Measurements from ENCODE around the gene TMEFF2. TPM values are rescaled to one million over a fixed set of nuclear protein-coding genes. Genes with fewer than 3 reads are reported as not detected.

TMEFF2 gene
- total RNA-seq, 5 donors from 2014 or later (not counting 1 experiment from before 2014, with no cell fraction given): not detected

GRCh38 chr2:191938779-191939178 is 256.0 kb downstream of the TMEFF2 start:
- WGBS (ENCODE audit: insufficient coverage): no CpG with 5 or more reads among the region's 1 CpG
- Mint-ChIP-seq H3K27ac (no peak overlapping the region), H3K36me3 (no peaks in the 10 kb centered on the region), H3K27me3 (peaks cover 4 to 16% of the 10 kb centered on the region in 2 donors), H3K4me1 (no peaks in the 10 kb centered on the region), H3K4me3 (no peak overlapping the region), H3K9me3 (no peaks in the 10 kb centered on the region)
- no peak overlapping the region for H3K4me3 ChIP-seq (ENCODE audit: control insufficient read depth in 1 of 2, extremely low read depth in 1 of 2, low read length in 1 of 2)
- peaks cover 0 to 3% of the 10 kb centered on the region in 2 experiments for H3K27me3 ChIP-seq (replicated peaks in 1 of 2; ENCODE audit: control insufficient read depth in 2 of 2, extremely low read depth in 1 of 2, insufficient read depth in 2 of 2, low read length in 1 of 2)
- POLR2A ChIA-PET: no interaction called here
- H3K4me1 ChIP-seq (ENCODE audit: control insufficient read depth in 1 of 2, extremely low read depth in 1 of 2, insufficient read depth in 2 of 2, low read length in 2 of 2): no peaks in the 10 kb centered on the region
- H3K36me3 ChIP-seq (ENCODE audit: control insufficient read depth in 2 of 2, extremely low read depth in 1 of 2, insufficient read depth in 1 of 2, low read length in 1 of 2): no peaks in the 10 kb centered on the region
- H3K27ac ChIP-seq (ENCODE audit: low read length): no peak overlapping the region
- H3K9me3 ChIP-seq: no peaks in the 10 kb centered on the region
- ATAC-seq (replicated peaks in 1 of 4) (no peak), DNase-seq (no peak)
- CTCF ChIA-PET: no interaction called here

DNA sequence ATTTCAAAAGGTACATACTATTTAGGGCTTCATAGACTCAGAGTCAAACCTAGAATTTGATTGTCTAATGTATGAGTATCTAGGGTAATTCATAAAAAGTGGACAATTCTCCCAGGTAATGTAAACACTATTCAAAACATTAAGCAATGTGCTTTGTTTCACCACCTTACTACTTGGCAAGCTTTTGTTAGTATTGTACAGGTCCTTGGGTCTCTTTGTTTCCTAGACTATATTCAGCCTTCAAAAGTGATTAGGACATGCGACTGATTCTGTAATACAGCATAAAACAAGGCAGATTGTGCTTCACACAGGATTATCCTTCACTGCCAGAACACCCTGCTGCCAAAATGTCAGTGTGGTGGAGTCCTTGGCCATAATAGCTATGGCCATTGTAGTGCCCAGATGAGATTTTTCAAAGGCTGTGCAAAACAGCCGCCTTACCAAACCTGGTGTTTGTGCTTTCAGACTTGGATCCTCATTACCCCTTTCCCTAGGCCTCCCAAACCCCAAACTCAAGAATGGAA is 257.8 kb downstream of the TMEFF2 start:
- no peaks in the 10 kb centered on the region for H3K36me3 ChIP-seq (ENCODE audit: control insufficient read depth in 2 of 2, extremely low read depth in 1 of 2, insufficient read depth in 1 of 2, low read length in 1 of 2)
- Mint-ChIP-seq H3K27ac (no peak overlapping the region), H3K9me3 (no peaks in the 10 kb centered on the region), H3K4me3 (no peak overlapping the region), H3K36me3 (no peaks in the 10 kb centered on the region), H3K27me3 (peaks cover 6 to 10% of the 10 kb centered on the region in 2 donors), H3K4me1 (no peaks in the 10 kb centered on the region)
- ATAC-seq (replicated peaks in 1 of 4) (no peak), DNase-seq (no peak)
- H3K4me3 ChIP-seq (ENCODE audit: control insufficient read depth in 1 of 2, extremely low read depth in 1 of 2, low read length in 1 of 2): no peak overlapping the region
- no CpG with 5 or more reads among the region's 2 CpGs for WGBS (ENCODE audit: insufficient coverage)
- POLR2A ChIA-PET: no interaction called here
- H3K4me1 ChIP-seq (ENCODE audit: control insufficient read depth in 1 of 2, extremely low read depth in 1 of 2, insufficient read depth in 2 of 2, low read length in 2 of 2): no peaks in the 10 kb centered on the region
- no peak overlapping the region for H3K27ac ChIP-seq (ENCODE audit: low read length)
- no peaks in the 10 kb centered on the region for H3K9me3 ChIP-seq
- peaks cover 0 to 9% of the 10 kb centered on the region in 2 experiments for H3K27me3 ChIP-seq (replicated peaks in 1 of 2; ENCODE audit: control insufficient read depth in 2 of 2, extremely low read depth in 1 of 2, insufficient read depth in 2 of 2, low read length in 1 of 2)
- CTCF ChIA-PET: no interaction called here

DNA sequence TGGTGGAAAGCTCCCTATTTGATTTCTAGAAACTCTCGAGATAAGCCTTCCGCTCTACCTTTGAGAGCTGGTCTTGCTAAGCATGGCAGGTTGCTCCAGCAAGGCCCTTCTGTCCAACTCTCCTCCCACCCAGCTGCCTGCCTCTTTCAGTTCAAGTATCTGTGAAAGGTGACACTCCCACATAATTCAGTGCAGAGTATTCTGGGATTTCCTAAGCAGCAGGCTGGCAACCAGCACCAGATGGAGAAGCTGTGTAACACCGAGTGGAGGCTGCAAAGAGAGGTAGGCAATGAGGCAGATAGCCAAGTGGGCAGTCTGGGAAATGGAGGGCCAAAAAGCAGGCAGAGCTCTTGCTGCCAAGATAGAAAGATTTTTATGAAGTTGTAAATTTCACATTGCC is 259.5 kb downstream of the TMEFF2 start:
- no peak overlapping the region for H3K27ac Mint-ChIP-seq

DNA sequence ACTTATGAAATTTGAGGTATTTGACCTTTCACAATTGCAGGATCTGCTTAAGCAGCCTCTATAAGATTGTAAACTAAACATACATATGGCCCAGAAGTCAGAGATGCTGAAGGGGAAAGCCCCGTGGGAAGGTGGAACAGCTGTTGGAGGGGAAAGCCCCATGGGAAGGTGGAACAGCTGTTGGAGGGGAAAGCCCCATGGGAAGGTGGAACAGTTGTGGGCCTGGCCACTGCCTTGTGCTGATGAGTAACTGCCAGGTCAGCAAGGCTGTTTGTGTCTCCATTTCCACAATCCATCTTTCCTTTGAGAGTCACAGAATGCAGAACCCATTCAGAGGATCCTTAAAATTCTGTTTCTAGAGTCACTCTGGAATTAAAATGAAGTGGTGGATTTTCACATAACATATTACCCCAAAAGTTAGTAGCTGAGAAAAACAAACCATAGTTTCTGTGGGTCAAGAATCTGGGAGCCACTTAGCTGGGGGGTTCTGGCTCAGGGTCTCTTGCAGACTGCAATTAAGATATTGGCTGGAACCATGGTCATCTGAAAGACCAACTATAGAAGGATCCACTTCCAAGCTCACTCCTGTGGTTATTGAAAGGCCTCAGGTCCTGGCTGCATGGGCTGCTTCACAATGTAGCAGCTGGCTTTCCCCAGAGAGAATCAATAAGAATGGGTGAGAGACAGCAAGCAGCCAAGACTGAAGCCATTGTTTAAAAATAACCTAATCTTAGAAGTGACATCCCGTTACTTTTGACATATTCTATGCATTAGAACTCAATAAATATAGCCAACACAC is 261.2 kb downstream of the TMEFF2 start:
- Mint-ChIP-seq H3K27ac (no peak overlapping the region), H3K4me1 (no peaks in the 10 kb centered on the region), H3K9me3 (no peaks in the 10 kb centered on the region), H3K36me3 (no peaks in the 10 kb centered on the region), H3K4me3 (no peak overlapping the region), H3K27me3 (peaks cover 9 to 14% of the 10 kb centered on the region in 2 donors)
- Histone ChIP-seq H3K36me3 (ENCODE audit: control insufficient read depth in 2 of 2, extremely low read depth in 1 of 2, insufficient read depth in 1 of 2, low read length in 1 of 2) (no peaks in the 10 kb centered on the region), H3K4me1 (ENCODE audit: control insufficient read depth in 1 of 2, extremely low read depth in 1 of 2, insufficient read depth in 2 of 2, low read length in 2 of 2) (no peaks in the 10 kb centered on the region), H3K4me3 (ENCODE audit: control insufficient read depth in 1 of 2, extremely low read depth in 1 of 2, low read length in 1 of 2) (no peak overlapping the region), H3K9me3 (no peaks in the 10 kb centered on the region), H3K27me3 (replicated peaks in 1 of 2; ENCODE audit: control insufficient read depth in 2 of 2, extremely low read depth in 1 of 2, insufficient read depth in 2 of 2, low read length in 1 of 2) (peaks cover 0 to 9% of the 10 kb centered on the region in 2 experiments), H3K27ac (ENCODE audit: low read length) (no peak overlapping the region)
- ChIA-PET POLR2A (no interaction called here), CTCF (interaction anchor here in 1 of 2 donors (0.6 to 1.1 kb wide), 2 partner anchors 11 to 296 kb away, joined by 3 read pairs; no protein-coding TSS in a partner anchor)
- no peak for ATAC-seq (replicated peaks in 1 of 4)
- DNase-seq: no peak
- no CpG with 5 or more reads among the region's 2 CpGs for WGBS (ENCODE audit: insufficient coverage)

More for the DNA sequence above, 259.5 kb downstream of the TMEFF2 start:
- Mint-ChIP-seq H3K27me3 (peaks cover 7 to 12% of the 10 kb centered on the region in 2 donors), H3K4me1 (no peaks in the 10 kb centered on the region), H3K4me3 (no peak overlapping the region), H3K9me3 (no peaks in the 10 kb centered on the region), H3K36me3 (no peaks in the 10 kb centered on the region)
- ATAC-seq (replicated peaks in 1 of 4) (no peak), DNase-seq (no peak)
- Histone ChIP-seq H3K27me3 (replicated peaks in 1 of 2; ENCODE audit: control insufficient read depth in 2 of 2, extremely low read depth in 1 of 2, insufficient read depth in 2 of 2, low read length in 1 of 2) (peaks cover 0 to 9% of the 10 kb centered on the region in 2 experiments), H3K4me1 (ENCODE audit: control insufficient read depth in 1 of 2, extremely low read depth in 1 of 2, insufficient read depth in 2 of 2, low read length in 2 of 2) (no peaks in the 10 kb centered on the region), H3K4me3 (ENCODE audit: control insufficient read depth in 1 of 2, extremely low read depth in 1 of 2, low read length in 1 of 2) (no peak overlapping the region), H3K27ac (ENCODE audit: low read length) (no peak overlapping the region), H3K9me3 (no peaks in the 10 kb centered on the region), H3K36me3 (ENCODE audit: control insufficient read depth in 2 of 2, extremely low read depth in 1 of 2, insufficient read depth in 1 of 2, low read length in 1 of 2) (no peaks in the 10 kb centered on the region)
- ChIA-PET CTCF (no interaction called here), POLR2A (no interaction called here)
- 86% methylated on average over 1 of the region's 3 CpGs for WGBS (ENCODE audit: insufficient coverage)

DNA sequence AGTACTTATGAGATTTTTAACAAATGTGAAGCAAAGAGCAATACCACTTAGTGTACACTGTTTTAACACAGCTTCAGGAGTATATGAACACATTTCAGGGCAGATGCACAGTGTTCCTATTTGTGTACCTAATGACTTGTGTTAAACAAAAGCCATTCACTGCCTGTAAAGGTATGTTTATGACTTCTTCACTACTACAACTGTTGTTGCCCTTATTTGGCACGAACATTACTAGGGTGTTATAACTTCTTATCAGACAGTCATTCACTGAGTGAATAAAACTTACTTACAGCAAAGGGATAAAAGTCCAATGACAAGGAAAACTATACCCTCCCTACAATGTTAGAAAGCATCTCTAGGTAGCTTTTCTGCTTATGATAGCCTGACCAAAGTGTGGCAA is 262.4 kb downstream of the TMEFF2 start:
- ATAC-seq (replicated peaks in 1 of 4) (no peak), DNase-seq (no peak)
- ChIA-PET CTCF (interaction anchor here in 1 of 2 donors (0.5 kb wide), 1 partner anchor 1492 kb away, joined by 3 read pairs; no protein-coding TSS in a partner anchor), POLR2A (no interaction called here)
- WGBS (ENCODE audit: insufficient coverage): no CpG with 5 or more reads among the region's 1 CpG
- no peak overlapping the region for H3K27ac Mint-ChIP-seq
- Histone ChIP-seq H3K9me3 (no peaks in the 10 kb centered on the region), H3K27ac (ENCODE audit: low read length) (no peak overlapping the region), H3K27me3 (replicated peaks in 1 of 2; ENCODE audit: control insufficient read depth in 2 of 2, extremely low read depth in 1 of 2, insufficient read depth in 2 of 2, low read length in 1 of 2) (peaks cover 0 to 9% of the 10 kb centered on the region in 2 experiments), H3K4me3 (ENCODE audit: control insufficient read depth in 1 of 2, extremely low read depth in 1 of 2, low read length in 1 of 2) (no peak overlapping the region), H3K4me1 (ENCODE audit: control insufficient read depth in 1 of 2, extremely low read depth in 1 of 2, insufficient read depth in 2 of 2, low read length in 2 of 2) (no peaks in the 10 kb centered on the region), H3K36me3 (ENCODE audit: control insufficient read depth in 2 of 2, extremely low read depth in 1 of 2, insufficient read depth in 1 of 2, low read length in 1 of 2) (no peaks in the 10 kb centered on the region)
- no peak overlapping the region for H3K4me3 Mint-ChIP-seq
- no peaks in the 10 kb centered on the region for H3K9me3 Mint-ChIP-seq
- H3K36me3 Mint-ChIP-seq: no peaks in the 10 kb centered on the region
- H3K27me3 Mint-ChIP-seq: peaks cover 9 to 18% of the 10 kb centered on the region in 2 donors
- H3K4me1 Mint-ChIP-seq: no peaks in the 10 kb centered on the region

- Histone ChIP-seq H3K36me3 (ENCODE audit: control insufficient read depth in 2 of 2, extremely low read depth in 1 of 2, insufficient read depth in 1 of 2, low read length in 1 of 2) (no peaks in the 10 kb centered on the region), H3K9me3 (no peaks in the 10 kb centered on the region), H3K4me3 (ENCODE audit: control insufficient read depth in 1 of 2, extremely low read depth in 1 of 2, low read length in 1 of 2) (no peak overlapping the region), H3K4me1 (ENCODE audit: control insufficient read depth in 1 of 2, extremely low read depth in 1 of 2, insufficient read depth in 2 of 2, low read length in 2 of 2) (no peaks in the 10 kb centered on the region), H3K27me3 (replicated peaks in 1 of 2; ENCODE audit: control insufficient read depth in 2 of 2, extremely low read depth in 1 of 2, insufficient read depth in 2 of 2, low read length in 1 of 2) (peaks cover 0 to 9% of the 10 kb centered on the region in 2 experiments), H3K27ac (ENCODE audit: low read length) (no peak overlapping the region)
- peaks cover 9 to 14% of the 10 kb centered on the region in 2 donors for H3K27me3 Mint-ChIP-seq
- no peaks in the 10 kb centered on the region for H3K9me3 Mint-ChIP-seq
- no CpG with 5 or more reads among the region's 1 CpG for WGBS (ENCODE audit: insufficient coverage)
- ATAC-seq (replicated peaks in 1 of 4) (no peak), DNase-seq (no peak)
- POLR2A ChIA-PET: no interaction called here
- no peaks in the 10 kb centered on the region for H3K36me3 Mint-ChIP-seq
- no peaks in the 10 kb centered on the region for H3K4me1 Mint-ChIP-seq
- no peak overlapping the region for H3K4me3 Mint-ChIP-seq
- CTCF ChIA-PET: no interaction called here
- no peak overlapping the region for H3K27ac Mint-ChIP-seq
These were observed 263.4 kb downstream of the TMEFF2 start for GRCh38 chr2:191931329-191931728.
